Activated CD4-positive, CD25-positive, alpha-beta regulatory T cell treated with anti-CD3 and anti-CD28 coated beads, Interleukin-2, amount 50 U/mL, for 72 hours (primary cell): ENCODE results near the gene PPP1R11.

Source experiments
- DNase-seq: peaks from one replicate; pipeline ENCODE4 v3.0.0; 2021

PPP1R11 gene

GRCh38 chr6:30062471-30063178 is 4.4 kb upstream of the PPP1R11 start:
- DNase-seq = no peak

- no peak for DNase-seq
Measured at GRCh38 chr6:30063315-30063714, 3.7 kb upstream of the PPP1R11 start.

- DNase-seq = no peak
Measured at GRCh38 chr6:30066082-30066481, 916 bp upstream of the PPP1R11 start.

- DNase-seq = no peak
Measured at GRCh38 chr6:30067460-30068139, 602 bp downstream of the PPP1R11 start.

- DNase-seq = no peak
Measured at GRCh38 chr6:30071081-30071818, 4.3 kb downstream of the PPP1R11 start.

- DNase-seq = no peak
Measured at GRCh38 chr6:30071858-30072257, 4.9 kb downstream of the PPP1R11 start.

GRCh38 chr6:30073489-30074235 is 6.7 kb downstream of the PPP1R11 start:
- DNase-seq = no peak

GRCh38 chr6:30074331-30075093 is 7.5 kb downstream of the PPP1R11 start:
- no peak for DNase-seq

GRCh38 chr6:30075094-30075789 is 8.2 kb downstream of the PPP1R11 start, which contains the start of gene RNF39:
Gene RNF39, minus strand, starts transcription at chr6:30075769. Its CDS starts 184 bp downstream, at chr6:30075585.
- DNase-seq = no peak

GRCh38 chr6:30075790-30076732 is 9.1 kb downstream of the PPP1R11 start:
- DNase-seq = no peak

- no peak for DNase-seq
Measured at GRCh38 chr6:30077218-30077617, 10.2 kb downstream of the PPP1R11 start.

GRCh38 chr6:30087876-30088275 is 20.9 kb downstream of the PPP1R11 start:
- no peak for DNase-seq

- no peak for DNase-seq
Measured at GRCh38 chr6:30091577-30092381, 24.8 kb downstream of the PPP1R11 start.

GRCh38 chr6:30092852-30093543 is 26.0 kb downstream of the PPP1R11 start:
- DNase-seq = no peak

- no peak for DNase-seq
Measured at GRCh38 chr6:30093951-30094661, 27.1 kb downstream of the PPP1R11 start.

GRCh38 chr6:30096829-30097228 is 29.8 kb downstream of the PPP1R11 start:
- DNase-seq = no peak

- DNase-seq = no peak
Measured at GRCh38 chr6:30097902-30098768, 31.1 kb downstream of the PPP1R11 start.
